ENCODE data around the gene MYMK.

The MYMK gene

DNA sequence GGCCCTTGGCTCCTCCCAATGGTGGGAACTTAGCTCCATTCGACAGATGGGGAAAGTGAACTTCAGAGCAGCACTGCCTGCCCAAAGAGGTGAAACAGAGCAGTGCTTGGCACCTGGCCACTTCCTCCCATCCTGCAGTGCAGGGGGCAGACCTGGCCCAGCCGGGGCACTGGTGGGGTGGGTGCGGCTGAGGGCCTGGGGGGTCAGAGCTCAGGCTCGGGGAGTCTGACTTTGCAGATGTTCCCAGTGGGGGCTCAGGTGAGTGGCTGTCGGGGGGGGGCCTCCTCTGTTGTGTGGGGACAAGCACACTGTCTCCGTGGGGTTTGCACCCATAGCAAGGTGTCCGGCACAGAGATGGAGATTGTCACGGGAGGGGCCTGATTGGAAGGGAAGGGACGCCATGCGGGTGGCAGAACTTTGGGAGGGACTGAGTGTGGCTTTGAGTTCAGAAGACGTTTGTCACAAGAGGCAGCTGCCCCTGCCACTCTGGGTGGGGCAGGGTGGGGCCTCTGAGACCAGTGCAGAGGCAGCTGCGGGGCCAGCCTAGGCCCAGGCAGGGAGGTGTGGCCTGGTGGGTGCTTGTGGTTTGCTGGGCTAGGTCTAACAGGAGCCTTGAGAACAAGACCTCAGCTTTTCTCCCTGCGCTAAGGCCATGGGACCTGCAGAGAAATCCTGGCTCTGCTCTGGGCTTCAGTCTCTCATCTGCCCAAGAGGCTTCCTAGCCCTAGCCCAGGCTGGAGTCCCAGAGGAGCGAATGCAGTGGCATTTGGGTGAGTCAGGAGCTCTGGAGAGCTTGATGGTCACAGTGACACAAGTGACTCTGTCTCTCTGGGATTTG is 2.5 kb downstream of the MYMK start:
- no peak overlapping the region for H2BK12ac ChIP-seq (ENCODE audit: low read length)
- no peak overlapping the region for H2BK5ac ChIP-seq (ENCODE audit: low read depth, low read length, poor library complexity)
- H3K14ac ChIP-seq (ENCODE audit: low read length) = no peak overlapping the region
- H3K79me2 ChIP-seq (ENCODE audit: control insufficient read depth, insufficient read depth, low read length, poor library complexity) = no peaks in the 10 kb centered on the region
- H3K27me3 ChIP-seq (ENCODE audit: insufficient read depth, low read length) = no peaks in the 10 kb centered on the region
- H3K9me3 ChIP-seq (ENCODE audit: insufficient read depth, low read depth, low read length) = no peaks in the 10 kb centered on the region
- H3K4me2 ChIP-seq (ENCODE audit: low read length) = no peak overlapping the region
- H3K18ac ChIP-seq (ENCODE audit: low read length) = no peak overlapping the region
- no peak overlapping the region for H3K9ac ChIP-seq (ENCODE audit: low read length)
- peaks cover 6% of the 10 kb centered on the region for H3K79me1 ChIP-seq (ENCODE audit: low read length)
- no peak overlapping the region for H2BK120ac ChIP-seq (ENCODE audit: insufficient read depth, low read length, poor library complexity)
- H3K27ac ChIP-seq (ENCODE audit: low read depth, low read length) = no peak overlapping the region
- H2AK5ac ChIP-seq (ENCODE audit: low read length) = no peak overlapping the region
- no peak overlapping the region for H3K23ac ChIP-seq (ENCODE audit: low read length)
- H3K36me3 ChIP-seq (ENCODE audit: control insufficient read depth in 1 of 2, insufficient read depth in 2 of 2, low read length in 2 of 2) = no peaks in the 10 kb centered on the region
- no peak overlapping the region for H4K91ac ChIP-seq (ENCODE audit: low read depth, low read length)
- H3K4me1 ChIP-seq (ENCODE audit: control insufficient read depth in 1 of 2, insufficient read depth in 2 of 2, low read length in 2 of 2) = peaks cover 10 to 12% of the 10 kb centered on the region in 2 experiments
- H3K4ac ChIP-seq (ENCODE audit: low read depth, low read length) = no peak overlapping the region
- no CpG with 5 or more reads among the region's 14 CpGs for WGBS (ENCODE audit: extremely low coverage, insufficient coverage, insufficient read length)
- H2AFZ ChIP-seq (ENCODE audit: insufficient read depth, low read length, poor library complexity) = no peak overlapping the region
- no peak for DNase-seq
- H4K12ac ChIP-seq (ENCODE audit: low read depth, low read length) = no peak overlapping the region
- H4K8ac ChIP-seq (ENCODE audit: low read depth, low read length) = no peak overlapping the region
- H3K4me3 ChIP-seq (ENCODE audit: low read depth, low read length) = no peak overlapping the region

GRCh38 chr9:133521122-133522072 is 3.4 kb downstream of the MYMK start:
- no CpG with 5 or more reads among the region's 21 CpGs for WGBS (ENCODE audit: extremely low coverage, insufficient coverage, insufficient read length)
- Histone ChIP-seq H3K36me3 (ENCODE audit: control insufficient read depth in 1 of 2, insufficient read depth in 2 of 2, low read length in 2 of 2) (no peaks in the 10 kb centered on the region), H2AFZ (ENCODE audit: insufficient read depth, low read length, poor library complexity) (no peak overlapping the region), H3K79me1 (ENCODE audit: low read length) (peaks cover under 1% of the 10 kb centered on the region), H3K4me3 (ENCODE audit: low read depth, low read length) (no peak overlapping the region), H2AK5ac (ENCODE audit: low read length) (no peak overlapping the region), H2BK5ac (ENCODE audit: low read depth, low read length, poor library complexity) (no peak overlapping the region), H3K4me1 (ENCODE audit: control insufficient read depth in 1 of 2, insufficient read depth in 2 of 2, low read length in 2 of 2) (peaks cover 2 to 4% of the 10 kb centered on the region in 2 experiments), H3K14ac (ENCODE audit: low read length) (no peak overlapping the region), H3K9ac (ENCODE audit: low read length) (no peak overlapping the region), H3K27me3 (ENCODE audit: insufficient read depth, low read length) (no peaks in the 10 kb centered on the region), H4K12ac (ENCODE audit: low read depth, low read length) (no peak overlapping the region), H2BK12ac (ENCODE audit: low read length) (no peak overlapping the region), H3K18ac (ENCODE audit: low read length) (no peak overlapping the region), H4K8ac (ENCODE audit: low read depth, low read length) (no peak overlapping the region), H3K9me3 (ENCODE audit: insufficient read depth, low read depth, low read length) (no peaks in the 10 kb centered on the region), H3K79me2 (ENCODE audit: control insufficient read depth, insufficient read depth, low read length, poor library complexity) (no peaks in the 10 kb centered on the region), H3K23ac (ENCODE audit: low read length) (no peak overlapping the region), H4K91ac (ENCODE audit: low read depth, low read length) (no peak overlapping the region), H3K4me2 (ENCODE audit: low read length) (no peak overlapping the region), H2BK120ac (ENCODE audit: insufficient read depth, low read length, poor library complexity) (no peak overlapping the region), H3K27ac (ENCODE audit: low read depth, low read length) (no peak overlapping the region), H3K4ac (ENCODE audit: low read depth, low read length) (no peak overlapping the region)
- DNase-seq = no peak

DNA sequence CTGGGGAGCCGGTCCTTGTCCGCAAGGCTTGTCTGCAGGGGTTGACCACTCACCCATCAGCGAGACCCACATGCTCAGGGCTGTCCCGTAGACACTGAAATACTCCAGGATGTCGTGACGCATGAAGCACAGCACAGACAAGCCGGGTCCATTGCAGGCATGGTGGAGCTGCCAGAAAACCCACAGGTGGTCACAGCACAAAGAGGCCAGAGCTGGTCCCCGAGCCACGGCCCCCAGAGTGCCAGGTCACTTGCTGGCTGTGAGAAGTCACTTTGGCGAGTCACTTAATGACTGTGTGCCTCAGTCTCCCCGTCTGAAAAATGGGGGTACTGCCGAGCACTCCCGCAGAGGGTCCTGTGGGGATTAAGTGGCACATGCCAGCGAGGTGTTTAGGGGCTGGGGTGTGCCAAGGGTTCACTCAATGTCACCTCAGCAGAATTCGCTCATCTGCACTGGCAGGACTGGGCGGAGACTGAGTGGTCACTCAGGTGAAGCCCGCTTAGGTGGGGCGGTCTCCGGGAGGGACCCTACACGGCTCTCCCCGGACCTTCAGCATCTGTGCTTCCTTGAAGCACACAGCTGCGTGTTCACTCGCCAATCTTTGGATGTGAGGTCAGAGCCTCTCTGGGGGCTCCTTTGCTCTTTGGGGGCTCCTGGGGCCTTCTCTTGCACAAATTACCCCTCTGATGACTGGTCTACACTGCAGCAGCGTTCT is 4.5 kb downstream of the MYMK start:
- H4K8ac ChIP-seq (ENCODE audit: low read depth, low read length) = no peak overlapping the region
- H4K12ac ChIP-seq (ENCODE audit: low read depth, low read length) = no peak overlapping the region
- H3K4ac ChIP-seq (ENCODE audit: low read depth, low read length) = no peak overlapping the region
- H3K14ac ChIP-seq (ENCODE audit: low read length) = no peak overlapping the region
- H3K4me2 ChIP-seq (ENCODE audit: low read length) = no peak overlapping the region
- H2AK5ac ChIP-seq (ENCODE audit: low read length) = no peak overlapping the region
- no peak for DNase-seq
- H2AFZ ChIP-seq (ENCODE audit: insufficient read depth, low read length, poor library complexity) = no peak overlapping the region
- no peak overlapping the region for H2BK12ac ChIP-seq (ENCODE audit: low read length)
- H3K36me3 ChIP-seq (ENCODE audit: control insufficient read depth in 1 of 2, insufficient read depth in 2 of 2, low read length in 2 of 2) = no peaks in the 10 kb centered on the region
- no peak overlapping the region for H3K9ac ChIP-seq (ENCODE audit: low read length)
- H3K9me3 ChIP-seq (ENCODE audit: insufficient read depth, low read depth, low read length) = no peaks in the 10 kb centered on the region
- peaks cover 0 to 2% of the 10 kb centered on the region in 2 experiments for H3K4me1 ChIP-seq (ENCODE audit: control insufficient read depth in 1 of 2, insufficient read depth in 2 of 2, low read length in 2 of 2)
- H4K91ac ChIP-seq (ENCODE audit: low read depth, low read length) = no peak overlapping the region
- H3K79me2 ChIP-seq (ENCODE audit: control insufficient read depth, insufficient read depth, low read length, poor library complexity) = no peaks in the 10 kb centered on the region
- no peak overlapping the region for H3K18ac ChIP-seq (ENCODE audit: low read length)
- no peak overlapping the region for H3K4me3 ChIP-seq (ENCODE audit: low read depth, low read length)
- H2BK120ac ChIP-seq (ENCODE audit: insufficient read depth, low read length, poor library complexity) = no peak overlapping the region
- no peak overlapping the region for H3K23ac ChIP-seq (ENCODE audit: low read length)
- WGBS (ENCODE audit: extremely low coverage, insufficient coverage, insufficient read length) = no CpG with 5 or more reads among the region's 24 CpGs
- no peak overlapping the region for H3K27ac ChIP-seq (ENCODE audit: low read depth, low read length)
- H3K79me1 ChIP-seq (ENCODE audit: low read length) = no peaks in the 10 kb centered on the region
- no peaks in the 10 kb centered on the region for H3K27me3 ChIP-seq (ENCODE audit: insufficient read depth, low read length)
- H2BK5ac ChIP-seq (ENCODE audit: low read depth, low read length, poor library complexity) = no peak overlapping the region

DNA sequence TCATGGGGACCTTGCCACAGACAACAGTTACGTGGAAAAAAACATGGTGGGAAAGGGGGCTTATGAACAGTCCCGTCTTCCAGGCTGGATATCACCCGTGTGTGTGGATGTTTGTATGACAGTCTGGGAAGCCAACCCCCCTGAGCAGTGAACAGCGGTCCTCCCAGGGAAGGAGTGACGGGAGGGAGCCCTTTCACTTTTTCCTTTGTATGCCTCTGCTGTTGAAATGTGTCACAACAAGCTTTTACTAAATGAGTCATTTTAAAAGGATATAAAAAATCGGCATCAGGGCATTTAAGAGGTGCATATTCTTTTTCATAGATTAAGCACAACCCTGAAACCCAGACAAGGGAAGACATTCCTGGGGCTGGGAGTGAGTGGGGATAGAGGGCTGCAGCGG is 5.1 kb downstream of the MYMK start:
- no peak overlapping the region for H3K27ac ChIP-seq (ENCODE audit: low read depth, low read length)
- H3K4me3 ChIP-seq (ENCODE audit: low read depth, low read length) = no peak overlapping the region
- H3K4ac ChIP-seq (ENCODE audit: low read depth, low read length) = no peak overlapping the region
- H3K36me3 ChIP-seq (ENCODE audit: control insufficient read depth in 1 of 2, insufficient read depth in 2 of 2, low read length in 2 of 2) = no peaks in the 10 kb centered on the region
- no CpG with 5 or more reads among the region's 7 CpGs for WGBS (ENCODE audit: extremely low coverage, insufficient coverage, insufficient read length)
- H4K12ac ChIP-seq (ENCODE audit: low read depth, low read length) = no peak overlapping the region
- no peaks in the 10 kb centered on the region for H3K79me2 ChIP-seq (ENCODE audit: control insufficient read depth, insufficient read depth, low read length, poor library complexity)
- H2BK5ac ChIP-seq (ENCODE audit: low read depth, low read length, poor library complexity) = no peak overlapping the region
- no peak overlapping the region for H2AFZ ChIP-seq (ENCODE audit: insufficient read depth, low read length, poor library complexity)
- H3K18ac ChIP-seq (ENCODE audit: low read length) = no peak overlapping the region
- H2BK12ac ChIP-seq (ENCODE audit: low read length) = no peak overlapping the region
- no peak for DNase-seq
- no peaks in the 10 kb centered on the region for H3K9me3 ChIP-seq (ENCODE audit: insufficient read depth, low read depth, low read length)
- H4K91ac ChIP-seq (ENCODE audit: low read depth, low read length) = no peak overlapping the region
- H3K27me3 ChIP-seq (ENCODE audit: insufficient read depth, low read length) = no peaks in the 10 kb centered on the region
- no peak overlapping the region for H3K23ac ChIP-seq (ENCODE audit: low read length)
- no peak overlapping the region for H3K14ac ChIP-seq (ENCODE audit: low read length)
- H4K8ac ChIP-seq (ENCODE audit: low read depth, low read length) = no peak overlapping the region
- peaks cover 0 to 2% of the 10 kb centered on the region in 2 experiments for H3K4me1 ChIP-seq (ENCODE audit: control insufficient read depth in 1 of 2, insufficient read depth in 2 of 2, low read length in 2 of 2)
- no peak overlapping the region for H3K4me2 ChIP-seq (ENCODE audit: low read length)
- H2BK120ac ChIP-seq (ENCODE audit: insufficient read depth, low read length, poor library complexity) = no peak overlapping the region
- H3K79me1 ChIP-seq (ENCODE audit: low read length) = no peaks in the 10 kb centered on the region
- no peak overlapping the region for H3K9ac ChIP-seq (ENCODE audit: low read length)
- H2AK5ac ChIP-seq (ENCODE audit: low read length) = no peak overlapping the region
